KBM-7 (cell line): ENCODE data around the gene ZNF791.
"Not testable (repeated sequence)": the region's sequence is repeated elsewhere in the genome, so short reads cannot be mapped to it uniquely, and the experiment has no call there.

ENCODE experiments used
- DNase-seq: peaks from one replicate; pipeline ENCODE4 v3.0.0-alpha.2; 2015
- in situ Hi-C: fragments of 300-500 bp; cut with MboI; formaldehyde crosslinking; loops from 2 replicates; pipeline ENCODE4 v1.14.3; 2020; ENCODE audit warnings: low sequenced_read_pairs, low pct_unique_long_range_greater_than_20kb, mixed read lengths

Gene ZNF791

DNA sequence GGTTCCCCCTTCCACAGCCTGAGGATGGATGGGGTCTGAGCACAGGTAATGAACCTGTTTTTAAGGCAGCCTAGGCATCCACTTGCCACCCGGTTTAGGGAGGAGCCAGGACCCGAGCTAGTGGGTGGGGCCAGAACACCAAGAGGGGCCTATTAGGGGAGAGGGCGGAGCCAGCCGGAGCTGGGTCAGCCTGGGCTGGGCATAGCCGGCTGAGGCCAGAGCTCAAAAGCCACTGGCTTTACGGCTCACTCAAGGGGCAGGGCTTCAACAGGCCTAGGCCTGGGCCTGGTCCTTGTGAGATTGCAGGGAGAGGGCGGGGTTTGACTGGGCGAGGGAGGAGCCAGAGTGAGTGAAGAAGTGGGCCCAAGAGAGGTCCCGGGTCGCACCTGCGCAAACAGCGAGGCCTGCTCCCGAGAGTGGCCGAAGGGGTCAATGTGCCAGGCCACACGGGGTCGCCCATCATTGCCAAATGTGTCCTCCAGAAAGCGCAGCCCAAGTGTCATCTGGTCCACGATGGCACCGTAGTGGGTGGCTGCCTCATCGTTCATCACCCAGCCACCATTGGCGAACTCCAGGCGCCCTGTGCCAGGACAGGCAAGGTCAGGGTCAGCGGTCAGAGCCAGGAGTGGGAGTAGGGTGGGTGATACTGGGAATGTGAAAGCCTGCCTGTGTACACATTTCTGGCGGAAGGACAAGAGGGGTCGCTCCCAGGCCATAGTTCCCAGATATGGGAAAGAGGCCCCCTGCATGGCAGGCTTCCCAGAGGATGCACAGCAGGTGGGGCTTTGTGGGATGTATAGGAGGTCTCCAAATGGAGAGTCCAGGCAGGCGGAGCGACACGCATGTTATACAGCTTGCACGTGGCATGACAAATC lies 53.9 kb downstream of the ZNF791 start:
- no peak for DNase-seq
- in situ Hi-C loops = no loop called here

DNA sequence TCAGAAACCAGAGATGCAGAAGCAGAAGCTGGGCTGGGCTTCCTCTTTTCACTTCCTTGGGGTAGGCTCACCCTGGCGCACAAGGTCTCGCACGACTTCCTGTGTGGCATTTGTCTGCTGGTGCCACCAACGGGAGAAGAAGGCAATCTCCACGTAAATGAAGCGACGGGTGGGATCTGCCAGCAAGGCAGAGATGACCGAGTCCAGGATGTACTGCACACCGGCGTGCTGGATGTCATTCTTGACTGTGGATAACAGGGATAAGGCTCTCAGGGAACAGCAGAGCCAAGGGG lies 54.5 kb downstream of the ZNF791 start:
- in situ Hi-C loops = no loop called here
- DNase-seq = peak; percentile 89

DNA sequence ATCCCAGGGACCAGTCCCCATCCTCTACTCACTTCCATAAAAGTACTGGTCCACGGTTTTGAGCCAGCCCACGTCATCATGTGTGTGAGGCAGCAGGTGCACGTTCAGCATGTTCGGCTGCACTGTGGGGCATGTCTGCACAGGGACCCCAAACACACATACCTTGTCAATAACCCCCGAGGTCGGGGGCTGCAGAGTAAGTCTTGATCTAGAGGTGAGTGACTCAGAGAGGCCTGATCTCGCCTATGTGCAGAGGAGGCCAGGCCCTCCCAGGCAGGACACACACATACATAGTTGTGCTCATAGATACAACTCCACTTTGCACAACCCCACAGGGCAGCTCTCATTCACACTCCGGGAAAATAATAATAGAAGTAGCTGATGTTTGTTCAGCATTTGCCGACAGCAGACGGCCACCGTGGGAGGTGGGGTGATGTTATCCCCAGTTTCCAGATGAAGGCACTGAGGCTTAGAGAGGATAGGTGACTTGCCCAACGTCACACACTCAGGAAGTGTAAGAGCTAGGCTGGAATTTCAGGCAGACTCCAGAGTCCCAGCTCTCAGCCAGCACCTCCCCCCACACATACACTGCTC lies 55.0 kb downstream of the ZNF791 start:
- no peak for DNase-seq
- in situ Hi-C loops = no loop called here

DNA sequence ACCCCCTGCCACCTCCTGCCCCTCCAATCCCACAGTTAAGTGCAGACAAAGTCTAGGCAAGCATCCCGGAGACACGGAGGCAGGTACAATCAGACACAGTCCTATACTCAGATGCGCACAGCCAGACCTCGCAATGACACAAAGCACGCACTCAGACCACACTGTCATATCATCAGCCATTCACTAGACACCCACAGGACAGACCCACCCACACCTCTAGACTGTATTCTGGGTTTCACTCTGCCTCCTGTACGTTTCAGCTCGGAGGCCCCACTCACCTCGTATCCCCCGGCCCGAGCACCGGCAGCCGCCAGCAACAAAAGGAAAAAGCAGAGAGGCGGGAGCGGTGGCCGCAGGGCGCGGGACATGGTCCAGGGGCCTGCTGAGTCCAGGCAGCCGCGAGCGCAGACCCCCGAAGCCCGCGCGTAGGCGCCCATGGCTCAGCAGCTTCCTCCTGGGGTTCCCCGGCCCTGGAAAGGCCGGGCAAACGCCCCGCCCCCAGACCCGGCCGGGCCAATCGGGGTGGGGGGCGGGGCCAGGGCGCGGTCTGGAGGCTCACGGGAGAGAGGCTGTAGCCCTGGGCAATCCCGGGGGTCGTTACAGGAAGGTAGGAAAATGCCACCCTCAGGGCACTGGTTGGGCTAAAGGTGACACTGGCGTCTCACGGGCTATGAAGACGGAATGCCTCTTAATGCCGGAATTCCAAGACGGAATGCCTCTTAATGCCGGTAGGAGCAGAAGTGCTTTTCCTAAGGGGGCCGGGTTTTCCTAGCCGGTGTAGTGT lies 55.7 kb downstream of the ZNF791 start, which contains the start of the genes MAN2B1 and WDR83:
Gene MAN2B1 (minus strand): TSS at position 478 of the 784 bp plus-strand sequence. CDS start 41 bp downstream, at position 437.
Gene WDR83 (plus strand): TSS at position 543 of the 784 bp plus-strand sequence. CDS start 2,984 bp downstream, outside the sequence.
- DNase-seq = peak; percentile 87
- in situ Hi-C loops = no loop called here

DNA sequence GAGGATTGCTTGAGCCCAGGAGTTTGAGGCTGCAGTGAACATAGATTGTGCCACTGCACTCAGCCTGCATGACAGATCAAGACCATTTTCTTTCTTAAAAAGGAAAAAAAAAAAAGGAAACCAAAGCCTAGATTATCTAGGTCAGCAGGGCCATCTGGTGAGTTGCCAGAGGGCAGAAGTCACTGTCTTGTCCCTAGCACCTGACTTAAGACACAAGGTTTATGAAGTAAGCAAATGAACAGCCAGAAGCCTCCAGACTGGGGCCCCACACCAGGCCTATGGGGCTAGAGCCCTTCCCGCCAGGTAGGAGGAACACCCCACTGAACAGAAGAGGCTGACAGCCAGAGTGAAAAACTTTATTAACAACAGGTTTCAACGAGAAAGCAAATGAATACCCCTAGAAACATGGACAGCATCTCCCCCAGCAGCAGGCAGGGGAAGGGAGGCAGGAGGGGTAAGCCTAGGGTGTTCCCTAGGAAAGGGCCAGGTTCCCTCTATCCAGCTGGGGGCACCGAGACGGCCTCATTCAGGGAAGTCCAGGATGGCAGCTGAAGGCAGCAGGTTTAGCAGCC lies 57.1 kb downstream of the ZNF791 start:
- in situ Hi-C loops = no loop called here
- DNase-seq = no peak

DNA sequence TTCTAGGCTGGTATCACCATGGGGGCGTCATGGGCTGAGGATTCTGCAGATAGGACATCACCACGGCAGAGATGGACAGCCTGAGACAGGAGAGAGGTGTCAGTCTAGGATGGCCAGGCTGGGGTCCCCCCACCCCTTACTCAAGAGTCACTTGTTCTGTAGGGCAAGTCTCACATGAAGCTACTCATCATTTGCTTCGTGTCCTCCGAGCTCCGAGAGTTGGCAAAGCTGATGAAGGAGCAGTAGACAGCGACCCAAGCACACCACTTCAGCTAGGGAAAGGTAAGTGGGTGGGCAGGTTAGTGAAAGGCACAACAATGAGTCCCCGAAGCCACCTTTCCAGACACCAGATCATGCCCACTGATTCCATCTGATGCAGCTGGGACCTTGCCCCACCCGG lies 57.6 kb downstream of the ZNF791 start:
- DNase-seq = no peak
- in situ Hi-C loops = no loop called here

DNA sequence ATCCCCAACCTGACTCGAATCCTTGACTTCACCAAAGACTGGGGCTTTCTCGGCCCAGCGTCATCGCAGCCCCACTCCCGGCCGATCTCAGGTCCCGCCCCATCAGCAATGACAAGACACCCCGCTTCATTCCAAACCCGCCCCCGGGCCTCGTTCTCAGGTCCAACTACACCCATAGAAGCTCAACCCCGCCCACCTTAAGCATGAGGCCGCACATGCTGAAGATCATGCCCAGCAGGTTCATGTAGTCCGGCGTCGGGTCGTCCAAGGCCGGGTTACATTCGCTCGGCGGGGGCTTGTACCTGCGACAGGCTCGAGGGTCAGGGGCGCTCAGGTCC lies 58.2 kb downstream of the ZNF791 start:
- in situ Hi-C loops = no loop called here
- no peak for DNase-seq

DNA sequence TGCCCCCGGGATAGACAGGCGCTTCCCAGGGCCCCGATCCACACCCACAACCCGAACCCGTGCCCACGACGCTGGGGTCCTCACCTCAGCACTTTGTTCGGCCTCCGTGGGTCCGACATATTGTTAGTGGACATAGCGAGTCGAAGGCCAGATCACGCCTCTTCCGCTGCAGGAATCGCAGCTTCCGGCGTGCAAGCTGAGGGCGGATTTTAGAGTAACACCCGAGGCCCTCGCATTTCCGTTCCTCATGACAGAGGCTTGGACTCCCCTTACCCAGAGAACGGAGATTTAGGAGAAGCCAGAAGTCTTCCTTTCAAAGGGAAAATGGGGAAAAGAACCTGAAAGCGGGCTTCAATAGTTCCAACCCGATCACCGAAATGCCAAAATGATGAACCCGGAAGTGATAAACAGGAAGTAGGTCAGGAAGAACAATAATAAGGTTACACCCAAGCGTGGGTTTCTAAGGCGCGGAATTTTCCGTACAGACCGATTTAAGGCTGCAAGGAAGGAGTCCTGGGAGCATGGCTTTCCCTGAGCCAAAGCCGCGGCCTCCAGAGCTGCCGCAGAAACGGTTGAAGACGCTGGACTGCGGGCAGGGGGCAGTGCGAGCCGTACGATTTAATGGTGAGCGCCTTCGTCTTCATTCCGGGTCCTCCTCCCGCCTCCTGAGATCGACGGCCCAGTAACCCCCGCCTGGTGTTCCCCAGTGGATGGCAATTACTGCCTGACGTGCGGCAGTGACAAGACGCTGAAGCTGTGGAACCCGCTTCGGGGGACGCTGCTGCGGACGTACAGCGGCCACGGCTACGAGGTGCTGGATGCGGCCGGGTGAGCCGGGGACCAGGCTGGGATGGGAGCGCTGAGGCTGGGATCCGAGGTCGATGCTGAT lies 58.8 kb downstream of the ZNF791 start:
- DNase-seq = peak; percentile 86
- in situ Hi-C loops = no loop called here

DNA sequence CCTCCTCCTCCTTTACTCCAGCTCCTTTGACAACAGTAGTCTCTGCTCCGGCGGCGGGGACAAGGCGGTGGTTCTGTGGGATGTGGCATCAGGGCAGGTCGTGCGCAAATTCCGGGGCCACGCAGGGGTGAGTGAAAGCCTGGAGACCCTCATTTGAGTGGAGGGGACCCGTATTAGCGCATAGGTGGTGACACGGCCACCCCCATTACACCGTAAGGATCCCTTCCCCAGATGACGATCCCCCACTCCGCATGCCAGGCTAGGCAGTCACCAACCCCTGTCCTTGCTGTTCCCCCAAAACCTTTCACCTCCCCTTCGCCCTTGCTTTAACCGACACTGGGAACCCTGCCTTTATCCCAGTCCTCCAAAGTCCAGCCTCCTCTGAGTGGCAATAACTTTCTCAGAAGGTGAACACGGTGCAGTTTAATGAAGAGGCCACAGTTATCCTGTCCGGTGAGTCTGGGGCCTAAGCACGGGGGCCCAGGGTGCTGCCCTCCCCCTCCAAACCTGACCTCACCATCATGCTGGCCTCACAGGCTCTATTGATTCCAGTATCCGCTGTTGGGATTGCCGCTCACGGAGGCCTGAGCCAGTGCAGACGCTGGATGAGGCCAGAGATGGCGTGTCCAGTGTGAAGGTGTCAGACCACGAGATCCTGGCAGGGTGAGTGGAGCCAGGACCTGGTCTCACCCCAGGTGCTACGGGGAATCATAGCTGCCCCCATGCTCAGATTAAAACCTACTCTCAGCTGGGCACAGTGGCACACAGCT lies 59.6 kb downstream of the ZNF791 start:
- in situ Hi-C loops = no loop called here
- DNase-seq = no peak

DNA sequence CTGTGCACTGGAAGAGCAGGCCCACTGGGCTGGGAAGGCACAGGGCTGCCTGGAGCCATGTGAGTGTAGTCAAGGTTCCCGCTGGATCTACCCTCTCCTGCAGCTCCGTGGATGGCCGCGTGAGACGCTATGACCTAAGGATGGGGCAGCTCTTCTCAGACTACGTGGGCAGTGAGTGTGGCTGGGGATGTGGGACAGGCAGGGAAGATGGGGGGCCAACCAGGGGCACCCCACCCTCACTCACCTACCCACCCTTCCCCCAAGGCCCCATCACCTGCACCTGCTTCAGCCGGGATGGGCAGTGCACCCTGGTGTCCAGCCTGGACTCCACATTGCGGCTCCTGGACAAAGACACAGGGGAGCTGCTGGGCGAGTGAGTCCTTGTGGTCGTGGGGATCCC lies 62.0 kb downstream of the ZNF791 start:
- no peak for DNase-seq
- in situ Hi-C loops = no loop called here

DNA sequence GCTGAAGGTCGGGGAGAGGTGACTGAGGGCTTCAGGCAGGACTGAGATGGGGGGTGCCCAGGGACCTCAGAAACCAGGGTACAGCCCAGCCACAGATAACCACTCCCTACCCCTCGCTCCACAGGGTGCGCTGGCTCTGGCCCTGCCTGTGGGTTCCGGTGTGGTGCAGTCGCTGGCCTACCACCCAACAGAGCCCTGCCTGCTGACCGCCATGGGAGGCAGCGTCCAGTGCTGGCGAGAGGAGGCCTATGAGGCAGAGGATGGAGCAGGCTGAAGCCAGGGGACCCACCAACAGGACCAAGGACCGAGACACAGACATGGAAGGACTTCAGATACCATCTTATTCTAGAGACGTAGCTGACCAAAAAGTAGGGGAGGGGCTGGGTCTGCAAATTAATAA lies 64.7 kb downstream of the ZNF791 start:
- no peak for DNase-seq
- in situ Hi-C loops = no loop called here

DNA sequence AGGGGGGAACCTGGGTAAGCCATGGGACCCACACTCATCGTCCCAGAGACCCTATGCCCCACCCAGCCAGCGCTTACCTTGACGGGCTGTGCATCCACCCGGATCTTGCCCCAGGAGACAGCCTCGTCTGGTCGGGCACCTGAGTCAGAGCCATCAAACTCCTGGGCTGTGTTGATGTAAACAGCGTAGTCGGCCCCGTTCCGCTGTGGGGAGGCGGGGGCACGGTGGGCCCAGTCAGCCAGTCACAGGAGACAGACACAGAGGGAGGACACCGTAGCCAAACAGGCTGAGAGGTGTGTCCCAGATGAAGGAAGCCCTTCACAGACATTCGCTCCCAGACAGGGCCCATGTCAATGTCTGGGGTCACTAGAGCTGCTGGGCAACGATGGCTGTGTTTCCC lies 65.2 kb downstream of the ZNF791 start:
- no peak for DNase-seq
- in situ Hi-C loops = no loop called here

DNA sequence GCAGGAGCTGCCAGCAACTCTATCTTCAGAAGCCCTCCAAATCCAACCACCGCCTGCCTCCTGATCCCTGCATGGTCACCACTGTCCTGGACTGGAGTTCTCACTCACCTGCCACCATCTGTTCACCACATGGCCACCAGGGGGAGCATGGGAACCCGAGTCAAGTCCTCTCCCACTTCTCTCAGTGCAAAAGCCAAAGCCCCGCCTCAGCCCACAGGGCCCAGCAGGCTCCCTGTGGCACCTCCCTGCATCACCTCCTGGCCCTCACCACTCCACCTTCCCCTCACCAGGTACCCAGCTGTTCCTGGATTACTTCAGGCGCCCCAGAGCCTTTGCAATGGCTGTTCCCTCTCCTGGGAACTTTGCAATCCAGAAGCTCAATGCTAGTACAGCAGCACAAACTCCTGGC lies 65.7 kb downstream of the ZNF791 start:
- peak; percentile 80 for DNase-seq
- in situ Hi-C loops = no loop called here

DNA sequence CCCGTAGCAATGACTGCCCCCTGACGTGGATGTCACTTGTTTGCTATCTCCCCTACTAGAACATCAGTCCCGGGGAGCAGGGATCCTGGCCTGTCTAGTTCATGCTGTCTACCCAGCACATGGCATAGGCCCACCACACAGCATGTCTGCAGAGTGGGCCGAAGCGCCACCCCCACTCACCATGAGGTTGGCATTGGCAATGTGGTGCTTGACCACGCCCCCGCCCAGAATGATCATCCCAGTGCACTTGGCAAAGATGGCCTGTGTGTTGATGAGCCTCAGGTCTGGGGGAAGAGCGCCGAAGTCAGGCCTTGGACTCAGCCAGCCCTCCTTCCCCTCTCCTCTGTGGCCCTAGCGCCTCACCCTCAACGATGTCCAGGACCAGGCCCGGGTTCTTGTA lies 66.2 kb downstream of the ZNF791 start:
- DNase-seq = no peak
- in situ Hi-C loops = no loop called here

DNA sequence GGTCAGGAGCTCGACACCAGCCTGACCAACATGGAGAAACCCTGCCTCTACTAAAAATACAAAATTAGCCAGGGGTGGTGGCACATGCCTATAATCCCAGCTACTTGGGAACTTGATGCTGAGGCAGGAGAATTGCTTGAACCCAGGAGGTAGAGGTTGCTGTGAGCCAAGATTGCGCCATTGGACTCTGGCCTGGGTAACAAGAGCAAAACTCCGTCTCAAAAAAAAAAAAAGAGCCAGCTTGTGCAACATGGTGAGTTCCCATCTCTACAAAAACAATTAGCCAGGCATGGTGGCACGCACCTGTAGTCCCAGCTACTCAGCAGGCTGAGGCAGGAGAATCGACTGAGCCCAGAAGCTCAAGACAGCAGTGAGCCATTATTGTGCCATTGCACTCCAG lies 67.3 kb downstream of the ZNF791 start:
- in situ Hi-C loops, DNase-seq: not testable (repeated sequence)

DNA sequence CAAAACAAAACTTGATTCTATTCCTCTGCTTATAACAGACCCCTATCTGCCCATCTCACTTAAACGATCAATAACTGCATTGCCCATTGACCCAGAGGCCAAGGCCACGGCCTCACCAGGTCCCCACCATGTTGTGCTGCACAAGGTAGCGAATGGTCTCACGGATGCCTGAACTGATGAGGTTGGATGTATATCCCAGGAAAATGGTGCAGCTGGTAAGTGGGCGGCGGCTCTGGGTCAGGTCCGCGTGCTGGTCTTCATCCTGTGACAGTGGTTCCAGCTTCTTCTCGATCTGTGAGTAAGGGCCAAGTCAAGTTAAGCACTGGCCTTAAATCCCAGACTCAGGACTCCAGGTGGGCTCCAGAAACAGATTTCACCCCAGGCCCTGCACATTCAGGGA lies 69.3 kb downstream of the ZNF791 start:
- no peak for DNase-seq
- in situ Hi-C loops = no loop called here

DNA sequence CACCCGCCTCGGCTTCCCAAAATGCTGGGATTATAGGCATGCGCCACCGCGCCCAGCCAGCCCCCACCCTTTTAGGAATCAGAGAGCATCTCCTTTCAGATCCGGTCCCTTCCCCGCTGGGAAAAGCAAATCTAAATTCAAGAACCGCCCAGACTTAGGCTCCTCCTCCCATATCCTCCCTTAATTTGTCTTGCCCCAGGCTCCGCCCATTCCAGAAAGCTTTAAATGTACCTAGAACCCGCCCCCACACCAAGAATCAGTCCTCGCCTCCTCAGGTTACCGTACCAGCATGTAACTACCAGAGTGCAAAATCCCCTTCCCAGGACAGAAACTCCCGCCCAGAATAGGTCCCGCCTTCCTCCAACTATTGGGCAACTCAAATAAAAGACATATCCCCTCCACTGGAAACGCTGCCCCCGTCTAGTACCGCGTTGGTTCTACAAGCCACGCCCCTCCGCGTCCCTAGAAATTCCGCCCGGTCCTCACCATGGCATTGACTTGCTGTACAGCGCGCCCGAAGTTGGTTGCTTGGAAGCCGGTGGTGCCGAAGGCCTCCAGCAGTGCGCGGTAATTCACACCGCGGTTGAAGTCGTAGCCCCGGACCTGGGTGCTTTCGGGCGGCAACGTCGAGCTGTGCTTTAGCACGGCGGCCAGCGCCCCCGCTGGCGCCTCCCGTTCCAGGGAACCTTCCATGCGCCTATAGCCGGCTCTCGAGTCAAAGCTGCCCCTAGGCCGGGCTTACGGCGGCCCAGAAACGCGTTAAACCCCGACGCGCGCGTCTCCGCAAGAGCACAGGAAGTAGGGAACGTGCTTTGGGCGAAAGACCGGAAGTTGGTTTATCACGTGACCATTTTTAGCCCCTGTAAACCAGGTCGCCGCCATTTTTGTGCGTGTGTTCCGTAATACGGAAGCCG lies 70.6 kb downstream of the ZNF791 start, which contains the start of gene DHPS:
Gene DHPS (minus strand): TSS at position 807 of the 914 bp plus-strand sequence. CDS start 114 bp downstream, at position 693.
- DNase-seq = peak; percentile 98
- in situ Hi-C loops = no loop called here
